NCI-H1694 treated with DMSO at 0.1 percent for 48 hours (cell line): Measurements from ENCODE around the gene KDM2A.

ENCODE experiments used
- DNase-seq: peaks from one replicate; lab custom pipeline; 2025; lab: John Stamatoyannopoulos, UW

Gene KDM2A

GRCh38 chr11:67272327-67273259, 153.5 kb downstream of the KDM2A start:
- no peak for DNase-seq

GRCh38 chr11:67273260-67273990, 154.4 kb downstream of the KDM2A start:
- DNase-seq, result no peak

- no peak for DNase-seq
Measured at GRCh38 chr11:67274768-67275605, 155.9 kb downstream of the KDM2A start.

GRCh38 chr11:67275606-67276409, 156.7 kb downstream of the KDM2A start:
- DNase-seq, result no peak

- peak; percentile 26 for DNase-seq
Measured at GRCh38 chr11:67276781-67277230, 157.7 kb downstream of the KDM2A start.

- peak; percentile 77 for DNase-seq
Measured at GRCh38 chr11:67277231-67277961, 158.3 kb downstream of the KDM2A start.

- no peak for DNase-seq
Measured at GRCh38 chr11:67278135-67278938, 159.3 kb downstream of the KDM2A start.

GRCh38 chr11:67278939-67279588, 160.0 kb downstream of the KDM2A start:
- DNase-seq, result no peak

- no peak for DNase-seq
Measured at GRCh38 chr11:67279589-67280340, 160.7 kb downstream of the KDM2A start.

- no peak for DNase-seq
Measured at GRCh38 chr11:67280341-67280787, 161.3 kb downstream of the KDM2A start.

GRCh38 chr11:67280788-67281551, 161.9 kb downstream of the KDM2A start:
- no peak for DNase-seq

- DNase-seq, result no peak
Measured at GRCh38 chr11:67281552-67282150, 162.6 kb downstream of the KDM2A start.

- DNase-seq, result no peak
Measured at GRCh38 chr11:67282155-67282875, 163.3 kb downstream of the KDM2A start.

- DNase-seq, result no peak
Measured at GRCh38 chr11:67282876-67283371, 163.9 kb downstream of the KDM2A start.

- DNase-seq, result no peak
Measured at GRCh38 chr11:67283481-67283963, 164.5 kb downstream of the KDM2A start.
